ENCODE measurements around the gene LDHAL6B.

The LDHAL6B gene

DNA sequence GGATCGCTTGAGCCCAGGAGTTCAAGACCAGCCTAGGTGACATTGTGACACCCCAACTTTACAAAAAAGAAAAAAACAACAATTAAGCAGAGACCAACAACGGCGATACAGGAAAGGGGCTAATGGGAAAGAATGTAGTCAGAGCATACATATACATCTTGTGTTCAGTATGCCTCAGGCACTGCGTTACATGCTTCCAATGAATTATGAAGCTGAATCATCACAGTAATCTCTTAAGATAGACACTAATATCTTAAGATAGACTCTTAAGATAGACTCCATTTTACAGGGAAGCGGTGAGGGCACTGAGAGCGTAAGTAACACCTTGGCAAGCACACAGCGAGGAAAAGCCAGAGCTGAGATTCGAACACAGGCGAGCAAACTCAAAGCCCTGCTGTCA lies 6.1 kb upstream of the LDHAL6B start:
- H3K27me3 ChIP-seq (ENCODE audit: insufficient read depth, low read depth, severe bottlenecking) = no peaks in the 10 kb centered on the region
- TF ChIP-seq, protein P1, sequence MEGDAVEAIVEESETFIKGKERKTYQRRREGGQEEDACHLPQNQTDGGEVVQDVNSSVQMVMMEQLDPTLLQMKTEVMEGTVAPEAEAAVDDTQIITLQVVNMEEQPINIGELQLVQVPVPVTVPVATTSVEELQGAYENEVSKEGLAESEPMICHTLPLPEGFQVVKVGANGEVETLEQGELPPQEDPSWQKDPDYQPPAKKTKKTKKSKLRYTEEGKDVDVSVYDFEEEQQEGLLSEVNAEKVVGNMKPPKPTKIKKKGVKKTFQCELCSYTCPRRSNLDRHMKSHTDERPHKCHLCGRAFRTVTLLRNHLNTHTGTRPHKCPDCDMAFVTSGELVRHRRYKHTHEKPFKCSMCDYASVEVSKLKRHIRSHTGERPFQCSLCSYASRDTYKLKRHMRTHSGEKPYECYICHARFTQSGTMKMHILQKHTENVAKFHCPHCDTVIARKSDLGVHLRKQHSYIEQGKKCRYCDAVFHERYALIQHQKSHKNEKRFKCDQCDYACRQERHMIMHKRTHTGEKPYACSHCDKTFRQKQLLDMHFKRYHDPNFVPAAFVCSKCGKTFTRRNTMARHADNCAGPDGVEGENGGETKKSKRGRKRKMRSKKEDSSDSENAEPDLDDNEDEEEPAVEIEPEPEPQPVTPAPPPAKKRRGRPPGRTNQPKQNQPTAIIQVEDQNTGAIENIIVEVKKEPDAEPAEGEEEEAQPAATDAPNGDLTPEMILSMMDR (IDR thresholded peaks at IDR 0.05; ENCODE audit: low read depth, low read length) = no peak
- H3K36me3 ChIP-seq = no peaks in the 10 kb centered on the region
- no peak overlapping the region for H3K4me3 ChIP-seq (ENCODE audit: low read depth, low read length)
- H3K9me3 ChIP-seq (ENCODE audit: severe bottlenecking) = no peaks in the 10 kb centered on the region
- DNase-seq = no peak
- H3K27ac ChIP-seq = no peak overlapping the region

DNA sequence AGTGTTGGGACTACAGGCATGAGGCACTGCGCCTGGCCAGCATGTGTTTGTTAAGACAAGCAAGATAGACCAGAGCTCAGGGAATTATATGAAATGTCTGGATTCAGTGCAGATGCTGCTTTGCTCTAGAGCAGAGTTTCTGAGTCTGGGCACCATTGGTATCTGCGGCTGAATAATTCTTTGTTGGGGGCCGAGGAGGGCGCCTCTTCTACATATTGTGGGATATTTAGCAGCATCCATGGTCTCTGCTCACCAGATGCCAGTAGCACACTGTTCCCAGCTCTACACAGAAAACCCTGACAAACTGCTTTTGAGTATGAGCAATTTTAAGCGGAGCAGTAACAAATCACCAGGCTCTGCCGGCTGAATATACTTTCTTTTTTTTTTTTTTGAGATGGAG lies 3.6 kb upstream of the LDHAL6B start:
- H3K4me3 ChIP-seq (ENCODE audit: low read depth, low read length) = no peak overlapping the region
- TF ChIP-seq, protein P1 (IDR thresholded peaks at IDR 0.05; ENCODE audit: low read depth, low read length) = no peak
- no peak overlapping the region for H3K27ac ChIP-seq
- no peaks in the 10 kb centered on the region for H3K27me3 ChIP-seq (ENCODE audit: insufficient read depth, low read depth, severe bottlenecking)
- DNase-seq = no peak
- no peaks in the 10 kb centered on the region for H3K9me3 ChIP-seq (ENCODE audit: severe bottlenecking)
- H3K36me3 ChIP-seq = no peaks in the 10 kb centered on the region

DNA sequence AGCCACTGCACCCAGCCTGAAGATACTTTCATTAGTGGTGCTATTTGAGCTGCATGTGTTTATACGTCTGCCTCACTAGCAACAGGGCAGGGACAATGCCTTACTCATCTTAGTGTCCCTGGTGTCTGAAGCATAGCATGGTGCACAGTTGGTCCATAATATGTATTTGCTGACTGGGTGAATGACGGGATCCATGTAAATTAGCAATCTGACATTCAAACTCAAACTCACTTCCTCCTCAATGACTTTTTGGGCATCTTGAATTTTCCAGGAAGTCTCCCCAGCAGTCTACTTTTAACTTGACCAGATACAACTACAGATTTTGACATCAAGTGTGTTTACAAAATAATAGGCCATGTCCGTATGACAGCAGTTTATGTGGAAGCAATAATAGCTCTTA lies 3.0 kb upstream of the LDHAL6B start:
- no peaks in the 10 kb centered on the region for H3K27me3 ChIP-seq (ENCODE audit: insufficient read depth, low read depth, severe bottlenecking)
- TF ChIP-seq, protein P1 (IDR thresholded peaks at IDR 0.05; ENCODE audit: low read depth, low read length) = no peak
- DNase-seq = no peak
- no peak overlapping the region for H3K27ac ChIP-seq
- H3K4me3 ChIP-seq (ENCODE audit: low read depth, low read length) = no peak overlapping the region
- no peaks in the 10 kb centered on the region for H3K36me3 ChIP-seq
- no peaks in the 10 kb centered on the region for H3K9me3 ChIP-seq (ENCODE audit: severe bottlenecking)

DNA sequence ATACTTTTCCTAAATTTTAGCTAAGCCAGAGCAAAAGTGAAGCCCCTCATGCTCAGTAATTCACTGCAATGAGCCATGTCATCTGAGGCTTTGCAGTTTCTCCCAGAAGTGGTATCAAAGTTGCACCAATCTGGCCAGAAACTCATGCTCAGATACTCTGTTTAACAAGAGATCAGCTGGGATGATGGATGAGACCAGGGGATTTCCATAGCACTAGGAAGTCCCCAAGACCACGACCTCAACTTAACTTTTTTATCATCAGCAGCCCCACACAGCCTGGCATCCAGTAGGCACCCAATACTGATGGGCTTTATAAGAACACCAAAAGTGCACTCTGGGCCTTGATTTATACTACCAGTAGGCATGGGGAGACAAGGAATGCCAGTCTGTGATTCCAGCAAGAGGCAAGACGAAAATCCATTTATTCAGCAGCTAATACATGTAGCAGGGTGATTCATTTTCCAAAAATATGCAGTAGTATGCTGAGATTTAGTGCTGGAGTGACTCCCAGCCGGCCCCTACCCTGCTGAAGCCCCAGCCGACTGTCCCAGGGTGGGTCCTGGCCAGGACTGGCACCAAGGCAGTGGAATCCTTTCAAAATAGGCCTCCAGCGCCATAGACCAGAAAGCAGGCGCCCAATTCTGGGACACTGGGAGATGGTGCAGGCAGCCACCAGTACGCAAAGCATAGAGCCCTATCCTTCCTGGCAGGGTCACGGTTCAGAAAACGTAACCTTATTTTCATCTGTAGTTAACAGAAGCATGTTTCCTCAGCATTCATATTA lies 612 bp upstream of the LDHAL6B start:
- TF ChIP-seq, protein P1 (IDR thresholded peaks at IDR 0.05; ENCODE audit: low read depth, low read length) = no peak
- H3K4me3 ChIP-seq (ENCODE audit: low read depth, low read length) = no peak overlapping the region
- DNase-seq = no peak
- H3K9me3 ChIP-seq (ENCODE audit: severe bottlenecking) = no peaks in the 10 kb centered on the region
- no peak overlapping the region for H3K27ac ChIP-seq
- no peaks in the 10 kb centered on the region for H3K27me3 ChIP-seq (ENCODE audit: insufficient read depth, low read depth, severe bottlenecking)
- H3K36me3 ChIP-seq = no peaks in the 10 kb centered on the region

DNA sequence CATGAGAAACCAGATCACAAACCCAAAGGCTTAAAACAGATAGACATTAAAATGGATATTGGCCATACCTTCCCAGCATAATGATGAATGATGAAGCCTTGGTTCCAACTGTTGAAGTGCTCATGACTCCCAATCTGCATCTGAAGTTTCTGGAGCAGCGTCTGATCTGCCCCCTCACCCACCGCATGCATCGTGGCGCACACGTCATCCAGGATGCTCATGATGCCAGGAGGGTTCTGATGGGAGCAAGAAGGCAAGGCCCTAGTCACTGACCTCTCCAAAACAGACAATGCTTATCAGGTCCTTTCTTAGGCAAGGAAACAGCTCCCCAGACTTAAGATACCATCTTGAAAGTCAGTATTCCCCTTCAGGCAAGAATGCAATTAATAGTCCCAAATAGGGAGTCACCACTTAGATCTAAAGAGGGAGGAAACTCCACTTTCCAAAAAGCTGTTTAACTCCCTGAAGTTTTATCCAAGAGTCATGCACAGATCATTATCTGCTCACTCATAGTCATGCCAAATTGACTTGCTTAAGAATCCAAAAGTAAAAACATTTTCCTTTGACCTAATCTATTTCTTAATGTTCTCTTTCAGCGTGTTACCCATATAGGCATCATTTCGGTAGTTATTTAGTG lies 2.1 kb downstream of the LDHAL6B start:
- no peaks in the 10 kb centered on the region for H3K9me3 ChIP-seq (ENCODE audit: severe bottlenecking)
- H3K4me3 ChIP-seq (ENCODE audit: low read depth, low read length) = no peak overlapping the region
- H3K27me3 ChIP-seq (ENCODE audit: insufficient read depth, low read depth, severe bottlenecking) = no peaks in the 10 kb centered on the region
- H3K36me3 ChIP-seq = no peaks in the 10 kb centered on the region
- DNase-seq = no peak
- TF ChIP-seq, protein P1 (IDR thresholded peaks at IDR 0.05; ENCODE audit: low read depth, low read length) = no peak
- H3K27ac ChIP-seq = no peak overlapping the region

All from WERI-Rb-1 (cell line).